Stimulated activated CD8-positive, alpha-beta memory T cell treated with anti-CD3 and anti-CD28 coated beads, Interleukin-2, amount 100 ng/mL, for 48 hours (primary cell): Measurements from ENCODE around the gene CXCR5.

Source experiments
- DNase-seq, 2 donors: peaks; one replicate each; pipeline ENCODE4 v3.0.0-alpha.2; 2020; ENCODE audit warnings: low read depth in 2 of 2

Gene CXCR5

GRCh38 chr11:118876286-118876685 lies 7.4 kb upstream of the CXCR5 start:
- no peak for DNase-seq

GRCh38 chr11:118877487-118878162 lies 6.1 kb upstream of the CXCR5 start:
- DNase-seq: no peak

- no peak for DNase-seq
These were observed 5.5 kb upstream of the CXCR5 start for GRCh38 chr11:118878163-118878563.

GRCh38 chr11:118881228-118881627 lies 2.5 kb upstream of the CXCR5 start:
- no peak for DNase-seq

GRCh38 chr11:118882491-118882890 lies 1.2 kb upstream of the CXCR5 start:
- no peak for DNase-seq

- no peak for DNase-seq
These were observed 706 bp upstream of the CXCR5 start for GRCh38 chr11:118883004-118883367.

- no peak for DNase-seq
These were observed 1.2 kb downstream of the CXCR5 start for GRCh38 chr11:118884875-118885274.

- DNase-seq: no peak
These were observed 1.6 kb downstream of the CXCR5 start for GRCh38 chr11:118885319-118885718.

- DNase-seq: no peak
These were observed 2.3 kb downstream of the CXCR5 start for GRCh38 chr11:118885831-118886565.

GRCh38 chr11:118886681-118887111 lies 3.0 kb downstream of the CXCR5 start:
- no peak for DNase-seq

- no peak for DNase-seq
These were observed 3.5 kb downstream of the CXCR5 start for GRCh38 chr11:118887206-118887605.

- no peak for DNase-seq
These were observed 4.7 kb downstream of the CXCR5 start for GRCh38 chr11:118888398-118888797.

GRCh38 chr11:118889797-118890196 lies 6.1 kb downstream of the CXCR5 start:
- no peak for DNase-seq

- DNase-seq: no peak
These were observed 8.8 kb downstream of the CXCR5 start for GRCh38 chr11:118892514-118892913.

GRCh38 chr11:118892964-118893363 lies 9.3 kb downstream of the CXCR5 start:
- no peak for DNase-seq

- no peak for DNase-seq
These were observed 10.0 kb downstream of the CXCR5 start for GRCh38 chr11:118893662-118894061.

GRCh38 chr11:118894192-118894591 lies 10.5 kb downstream of the CXCR5 start:
- DNase-seq: no peak

- no peak for DNase-seq
These were observed 11.7 kb downstream of the CXCR5 start for GRCh38 chr11:118895093-118896039.

- no peak for DNase-seq
These were observed 12.8 kb downstream of the CXCR5 start for GRCh38 chr11:118896472-118896913.

- no peak for DNase-seq
These were observed 13.4 kb downstream of the CXCR5 start for GRCh38 chr11:118896921-118897591.

- DNase-seq: no peak
These were observed 14.1 kb downstream of the CXCR5 start for GRCh38 chr11:118897721-118898310.
